ENCODE results near the gene SLC25A10.

SLC25A10 gene

GRCh38 chr17:81706232-81706611 lies 5.9 kb upstream of the SLC25A10 start:
- DNase-seq (ENCODE audit: low read depth, low spot score) = no peak

- DNase-seq (ENCODE audit: low read depth, low spot score) = no peak
These were observed 5.1 kb upstream of the SLC25A10 start for GRCh38 chr17:81706757-81707624.

- DNase-seq (ENCODE audit: low read depth, low spot score) = no peak
These were observed 4.1 kb upstream of the SLC25A10 start for GRCh38 chr17:81707725-81708646.

- DNase-seq (ENCODE audit: low read depth, low spot score) = no peak
These were observed 3.3 kb upstream of the SLC25A10 start for GRCh38 chr17:81708739-81709185.

- no peak for DNase-seq (ENCODE audit: low read depth, low spot score)
These were observed 1.4 kb upstream of the SLC25A10 start for GRCh38 chr17:81710514-81711308.

GRCh38 chr17:81712468-81713003 lies 452 bp downstream of the SLC25A10 start:
- no peak for DNase-seq (ENCODE audit: low read depth, low spot score)

GRCh38 chr17:81713004-81713555 lies 996 bp downstream of the SLC25A10 start:
- DNase-seq (ENCODE audit: low read depth, low spot score) = no peak

- no peak for DNase-seq (ENCODE audit: low read depth, low spot score)
These were observed 1.7 kb downstream of the SLC25A10 start for GRCh38 chr17:81713556-81714411.

- no peak for DNase-seq (ENCODE audit: low read depth, low spot score)
These were observed 2.5 kb downstream of the SLC25A10 start for GRCh38 chr17:81714412-81715106.

- DNase-seq (ENCODE audit: low read depth, low spot score) = no peak
These were observed 3.2 kb downstream of the SLC25A10 start for GRCh38 chr17:81715107-81715871.

GRCh38 chr17:81715872-81716673 lies 4.0 kb downstream of the SLC25A10 start:
- no peak for DNase-seq (ENCODE audit: low read depth, low spot score)

GRCh38 chr17:81716674-81716996 lies 4.6 kb downstream of the SLC25A10 start:
- no peak for DNase-seq (ENCODE audit: low read depth, low spot score)

- DNase-seq (ENCODE audit: low read depth, low spot score) = no peak
These were observed 5.1 kb downstream of the SLC25A10 start for GRCh38 chr17:81717049-81717765.

GRCh38 chr17:81717766-81718089 lies 5.6 kb downstream of the SLC25A10 start:
- no peak for DNase-seq (ENCODE audit: low read depth, low spot score)

GRCh38 chr17:81719410-81720266 lies 7.6 kb downstream of the SLC25A10 start:
- DNase-seq (ENCODE audit: low read depth, low spot score) = no peak

- no peak for DNase-seq (ENCODE audit: low read depth, low spot score)
These were observed 8.4 kb downstream of the SLC25A10 start for GRCh38 chr17:81720267-81721071.
